Activated T-helper 17 cell treated with anti-CD3 and anti-CD28 coated beads, Interleukin-2, amount 50 U/mL, for 72 hours (primary cell): ENCODE measurements around the gene CDH23. TPM values are rescaled to one million over a fixed set of nuclear protein-coding genes. Genes with fewer than 3 reads are reported as not detected.
A peak's percentile ranks its signal among the peaks of the same experiment; 100 is the strongest.

Experiments
- ATAC-seq: fragments of 150-1000 bp; cut with Tn5 transposase; replicated peaks from 2 replicates; pipeline ENCODE4 v1.10.0; 2021; ENCODE audit warnings: mild to moderate bottlenecking, moderate library complexity
- H3K27ac Mint-ChIP-seq: one replicate; pipeline ENCODE4 v1.8.0; 2022; ENCODE audit warnings: mixed read lengths
- H3K27me3 Mint-ChIP-seq: one replicate; pipeline ENCODE4 v1.8.0; 2022; ENCODE audit warnings: mixed read lengths
- H3K36me3 Mint-ChIP-seq: one replicate; pipeline ENCODE4 v1.8.0; 2022; ENCODE audit warnings: low read depth, mild to moderate bottlenecking, mixed read lengths
- H3K4me1 Mint-ChIP-seq: one replicate; pipeline ENCODE4 v1.8.0; 2022; ENCODE audit warnings: mixed read lengths
- H3K4me3 Mint-ChIP-seq: one replicate; pipeline ENCODE4 v1.8.0; 2022; ENCODE audit warnings: mild to moderate bottlenecking, mixed read lengths
- H3K9me3 Mint-ChIP-seq: one replicate; pipeline ENCODE4 v1.8.0; 2022; ENCODE audit warnings: mixed read lengths
- total RNA-seq, 2 donors: library from RNA; stranded (reverse); gene quantifications; one replicate each; pipeline ENCODE4 v1.2.3, GENCODE V29; 2022

The CDH23 gene
- total RNA-seq, 2 donors from 2014 or later: 0.09 to 16.2 TPM

- peak overlapping the region; percentile 50 for H3K27ac Mint-ChIP-seq
- H3K27me3 Mint-ChIP-seq: no peaks in the 10 kb centered on the region
- H3K4me1 Mint-ChIP-seq: peaks cover 10% of the 10 kb centered on the region
- no peaks in the 10 kb centered on the region for H3K36me3 Mint-ChIP-seq
- H3K4me3 Mint-ChIP-seq: no peak overlapping the region
- ATAC-seq: no peak
- no peaks in the 10 kb centered on the region for H3K9me3 Mint-ChIP-seq
Observed at GRCh38 chr10:71603150-71603549, 206.4 kb downstream of the CDH23 start.

- peaks cover 10% of the 10 kb centered on the region for H3K4me1 Mint-ChIP-seq
- no peak overlapping the region for H3K4me3 Mint-ChIP-seq
Observed at GRCh38 chr10:71603754-71604153, 207.0 kb downstream of the CDH23 start.

GRCh38 chr10:71604324-71605018 lies 207.8 kb downstream of the CDH23 start:
- Mint-ChIP-seq H3K36me3 (no peaks in the 10 kb centered on the region), H3K4me1 (peaks cover 13% of the 10 kb centered on the region), H3K4me3 (no peak overlapping the region), H3K27ac (peak overlapping the region; percentile 30), H3K9me3 (no peaks in the 10 kb centered on the region), H3K27me3 (no peaks in the 10 kb centered on the region)
- peak; percentile 23 for ATAC-seq

More at GRCh38 chr10:71603754-71604153, 207.0 kb downstream of the CDH23 start:
- Mint-ChIP-seq H3K27me3 (no peaks in the 10 kb centered on the region), H3K27ac (no peak overlapping the region), H3K36me3 (no peaks in the 10 kb centered on the region), H3K9me3 (no peaks in the 10 kb centered on the region)
- ATAC-seq: no peak

- Mint-ChIP-seq H3K27ac (no peak overlapping the region), H3K27me3 (no peaks in the 10 kb centered on the region), H3K36me3 (no peaks in the 10 kb centered on the region), H3K9me3 (no peaks in the 10 kb centered on the region), H3K4me3 (no peak overlapping the region), H3K4me1 (peaks cover 14% of the 10 kb centered on the region)
- ATAC-seq: no peak
Observed at GRCh38 chr10:71605263-71605962, 208.7 kb downstream of the CDH23 start.

- Mint-ChIP-seq H3K27ac (peak overlapping the region; percentile 10), H3K27me3 (no peaks in the 10 kb centered on the region), H3K4me1 (peaks cover 9% of the 10 kb centered on the region), H3K36me3 (no peaks in the 10 kb centered on the region), H3K4me3 (no peak overlapping the region), H3K9me3 (no peaks in the 10 kb centered on the region)
- no peak for ATAC-seq
Observed at GRCh38 chr10:71606257-71607081, 209.7 kb downstream of the CDH23 start.

- Mint-ChIP-seq H3K27ac (no peak overlapping the region), H3K27me3 (peaks cover 3% of the 10 kb centered on the region), H3K4me1 (peaks cover 9% of the 10 kb centered on the region), H3K36me3 (no peaks in the 10 kb centered on the region), H3K4me3 (no peak overlapping the region), H3K9me3 (no peaks in the 10 kb centered on the region)
- ATAC-seq: no peak
Observed at GRCh38 chr10:71607082-71607443, 210.3 kb downstream of the CDH23 start.

- peaks cover 10% of the 10 kb centered on the region for H3K27me3 Mint-ChIP-seq
Observed at GRCh38 chr10:71608819-71609768, 212.4 kb downstream of the CDH23 start.

GRCh38 chr10:71610651-71611050 lies 213.9 kb downstream of the CDH23 start:
- Mint-ChIP-seq H3K4me1 (peaks cover 5% of the 10 kb centered on the region), H3K27ac (no peak overlapping the region), H3K9me3 (no peaks in the 10 kb centered on the region), H3K27me3 (peaks cover 12% of the 10 kb centered on the region), H3K4me3 (no peak overlapping the region), H3K36me3 (no peaks in the 10 kb centered on the region)
- peak; percentile 19 for ATAC-seq

More at GRCh38 chr10:71608819-71609768, 212.4 kb downstream of the CDH23 start:
- no peak overlapping the region for H3K4me3 Mint-ChIP-seq
- no peaks in the 10 kb centered on the region for H3K9me3 Mint-ChIP-seq
- peaks cover 9% of the 10 kb centered on the region for H3K4me1 Mint-ChIP-seq
- no peaks in the 10 kb centered on the region for H3K36me3 Mint-ChIP-seq
- H3K27ac Mint-ChIP-seq: no peak overlapping the region
- ATAC-seq: peak; percentile 53

- Mint-ChIP-seq H3K27ac (no peak overlapping the region), H3K9me3 (no peaks in the 10 kb centered on the region), H3K27me3 (peaks cover 12% of the 10 kb centered on the region), H3K36me3 (no peaks in the 10 kb centered on the region), H3K4me1 (peaks cover 5% of the 10 kb centered on the region), H3K4me3 (no peak overlapping the region)
- peak; percentile 42 for ATAC-seq
Observed at GRCh38 chr10:71611131-71611530, 214.4 kb downstream of the CDH23 start.

GRCh38 chr10:71611709-71612422 lies 215.1 kb downstream of the CDH23 start:
- Mint-ChIP-seq H3K4me1 (peaks cover 5% of the 10 kb centered on the region), H3K36me3 (no peaks in the 10 kb centered on the region), H3K9me3 (no peaks in the 10 kb centered on the region), H3K27me3 (peaks cover 12% of the 10 kb centered on the region), H3K4me3 (no peak overlapping the region), H3K27ac (no peak overlapping the region)
- no peak for ATAC-seq

- Mint-ChIP-seq H3K27ac (no peak overlapping the region), H3K9me3 (no peaks in the 10 kb centered on the region), H3K4me3 (no peak overlapping the region), H3K4me1 (peaks cover 5% of the 10 kb centered on the region), H3K27me3 (peaks cover 12% of the 10 kb centered on the region), H3K36me3 (no peaks in the 10 kb centered on the region)
- no peak for ATAC-seq
Observed at GRCh38 chr10:71613261-71613777, 216.6 kb downstream of the CDH23 start.

- no peak overlapping the region for H3K27ac Mint-ChIP-seq
- peaks cover 12% of the 10 kb centered on the region for H3K27me3 Mint-ChIP-seq
- peaks cover 5% of the 10 kb centered on the region for H3K4me1 Mint-ChIP-seq
- no peak for ATAC-seq
- H3K36me3 Mint-ChIP-seq: no peaks in the 10 kb centered on the region
- H3K4me3 Mint-ChIP-seq: no peak overlapping the region
- H3K9me3 Mint-ChIP-seq: no peaks in the 10 kb centered on the region
Observed at GRCh38 chr10:71613877-71614276, 217.2 kb downstream of the CDH23 start.

GRCh38 chr10:71614946-71615345 lies 218.2 kb downstream of the CDH23 start:
- no peak for ATAC-seq
- no peaks in the 10 kb centered on the region for H3K4me1 Mint-ChIP-seq
- H3K27ac Mint-ChIP-seq: no peak overlapping the region
- no peaks in the 10 kb centered on the region for H3K36me3 Mint-ChIP-seq
- no peak overlapping the region for H3K4me3 Mint-ChIP-seq
- peaks cover 12% of the 10 kb centered on the region for H3K27me3 Mint-ChIP-seq
- no peaks in the 10 kb centered on the region for H3K9me3 Mint-ChIP-seq
